HCT116 (cell line): ENCODE measurements around the gene SH3BGRL3. TPM values are rescaled to one million over a fixed set of nuclear protein-coding genes. Genes with fewer than 3 reads are reported as not detected.

Experiments
- ATAC-seq: fragments of 200-7000 bp; cut with Tn5 transposase; 2 replicates; pipeline ENCODE4 v1.9.1; 2020; ENCODE audit warnings: mild to moderate bottlenecking, moderate library complexity
- BruUV-seq: library from RNA; stranded (reverse); fragments of 400-500 nt; replicated peaks from 2 replicates; lab custom pipeline; 2021; lab: Mats Ljungman, UMichigan
- CTCF ChIA-PET: fragments of 300-600 bp; sonication (Branson Sonifier 250); formaldehyde crosslinking; loops from one replicate; lab custom pipeline; 2021; ENCODE audit warnings: antibody characterized with exemption; lab: Charles Lee
- POLR2A ChIA-PET: fragments of 300-600, 350-600 bp; sonication (Branson Sonifier 250); formaldehyde crosslinking; loops from one replicate; lab custom pipeline; 2021; ENCODE audit warnings: antibody characterized with exemption; lab: Charles Lee
- RAD21 ChIA-PET, 2 experiments: fragments of 300-600 bp; sonication (Branson Sonifier 250); formaldehyde crosslinking; loops; one replicate each; lab custom pipeline; 2023; ENCODE audit warnings: low total read pairs in 2 of 2; ENCODE audit not compliant: uncharacterized antibody in 2 of 2, unreplicated experiment in 2 of 2, low non-redundant PET in 1 of 2; lab: Charles Lee
- DNase-seq: peaks from one replicate; pipeline ENCODE4 v3.0.0-alpha.2; 2010; ENCODE audit warnings: low read depth, low spot score
- H2AFZ ChIP-seq: fragments of 200-600 bp; shearing (Covaris generic), sonication (generic); 2 replicates; pipeline ENCODE4 v1.6.1; 2017; ENCODE audit warnings: low read depth, mixed run types, mixed read lengths, antibody characterized with exemption, low read length; ENCODE audit not compliant: poor library complexity, severe bottlenecking
- H3K27ac ChIP-seq: 2 replicates; pipeline ENCODE4 v1.5.1; 2012; ENCODE audit warnings: low read depth, low read length
- H3K27me3 ChIP-seq: fragments of 200-600 bp; sonication (generic); 2 replicates; pipeline ENCODE4 v1.6.1; 2016; ENCODE audit warnings: mixed run types, low read length, mixed read lengths; ENCODE audit not compliant: insufficient read depth
- H3K36me3 ChIP-seq, 2 experiments: fragments of 200-500 bp in 1 of 2; fragments of 200-600 bp in 1 of 2; sonication (Bioruptor generic) in 1 of 2; sonication (generic) in 1 of 2; 2 replicates each; pipeline versions ENCODE4 v1.5.1 to v1.6.1; 2014 to 2016; ENCODE audit warnings: low read length in 2 of 2, inconsistent platforms in 1 of 2, mixed read lengths in 1 of 2, mixed run types in 1 of 2; ENCODE audit not compliant: insufficient read depth in 2 of 2, control insufficient read depth in 1 of 2
- H3K4me1 ChIP-seq, 2 experiments: fragments of 200-600 bp in 1 of 2; sonication (generic) in 1 of 2; 2 replicates each; pipeline versions ENCODE4 v1.5.1 to v1.6.1; 2012 to 2017; ENCODE audit warnings: low read length in 2 of 2, inconsistent platforms in 1 of 2, mild to moderate bottlenecking in 1 of 2, mixed read lengths in 1 of 2, mixed run types in 1 of 2, moderate library complexity in 1 of 2; ENCODE audit not compliant: insufficient read depth in 2 of 2, control insufficient read depth in 1 of 2
- H3K4me2 ChIP-seq: fragments of 200-600 bp; sonication (generic); 2 replicates; pipeline ENCODE4 v1.6.1; 2017; ENCODE audit warnings: mixed run types, low read length, mixed read lengths
- H3K4me3 ChIP-seq, 2 experiments: fragments of 200-600 bp in 1 of 2; sonication (generic) in 1 of 2; replicated peaks in 1 of 2; 2 replicates each; pipeline ENCODE4 v1.5.1; 2011 to 2016; ENCODE audit warnings: low read length in 2 of 2, control low read depth in 1 of 2, low read depth in 1 of 2, mild to moderate bottlenecking in 1 of 2, mixed read lengths in 1 of 2, mixed run types in 1 of 2
- H3K79me2 ChIP-seq: fragments of 200-600 bp; sonication (generic); 2 replicates; pipeline ENCODE4 v1.6.1; 2017; ENCODE audit warnings: mild to moderate bottlenecking, mixed run types, low read length, moderate library complexity, mixed read lengths; ENCODE audit not compliant: insufficient read depth
- H3K9ac ChIP-seq: fragments of 200-600 bp; sonication (generic); 2 replicates; pipeline ENCODE4 v1.6.1; 2016; ENCODE audit warnings: low read length, mixed read lengths
- H3K9me2 ChIP-seq: fragments of 200-600 bp; sonication (generic), shearing (Covaris generic); 2 replicates; pipeline ENCODE4 v1.6.1; 2017; ENCODE audit warnings: mixed run types, mild to moderate bottlenecking, moderate library complexity; ENCODE audit not compliant: insufficient read depth
- H3K9me3 ChIP-seq, 2 experiments: fragments of 200-500 bp in 1 of 2; fragments of 200-600 bp in 1 of 2; sonication (Bioruptor generic) in 1 of 2; sonication (generic) in 1 of 2; 2 replicates each; pipeline ENCODE4 v1.6.1; 2014 to 2017; ENCODE audit warnings: low read length in 2 of 2, mixed read lengths in 2 of 2, inconsistent platforms in 1 of 2, low read depth in 1 of 2, mild to moderate bottlenecking in 1 of 2, mixed run types in 1 of 2, moderate library complexity in 1 of 2; ENCODE audit not compliant: control insufficient read depth in 1 of 2, insufficient read depth in 1 of 2
- H4K20me1 ChIP-seq: fragments of 200-600 bp; sonication (generic), shearing (Covaris generic); 2 replicates; pipeline ENCODE4 v1.6.1; 2017; ENCODE audit warnings: mixed run types, mild to moderate bottlenecking, moderate library complexity; ENCODE audit not compliant: insufficient read depth
- CBX3 ChIP-seq: IDR thresholded peaks from 2 replicates; pipeline ENCODE4 v1.6.1; 2012; ENCODE audit warnings: low read depth
- CTCF ChIP-seq, 3 experiments: fragments of 200-600 bp in 1 of 3; sonication (generic) in 1 of 3; IDR thresholded peaks in 2 of 3; conservative IDR thresholded peaks in 1 of 3; 2 replicates each; pipeline ENCODE4 v1.5.1; 2012 to 2017; ENCODE audit warnings: low read depth in 2 of 3, low read length in 2 of 3, antibody characterized with exemption in 1 of 3, borderline replicate concordance in 1 of 3, control low read depth in 1 of 3, mild to moderate bottlenecking in 1 of 3, mixed read lengths in 1 of 3, mixed run types in 1 of 3, moderate library complexity in 1 of 3; ENCODE audit not compliant: insufficient read depth in 1 of 3
- EZH2 ChIP-seq: fragments of 200-600 bp; sonication (generic); IDR thresholded peaks from 2 replicates; pipeline ENCODE4 v1.6.1; 2017; ENCODE audit warnings: antibody characterized with exemption, mixed run types
- EZH2phosphoT487 ChIP-seq: fragments of 200-600 bp; IDR thresholded peaks from 2 replicates; pipeline ENCODE4 v1.6.1; 2018; ENCODE audit warnings: antibody characterized with exemption, borderline replicate concordance
- JUND ChIP-seq: IDR thresholded peaks from 2 replicates; pipeline ENCODE4 v1.6.1; 2012
- MAX ChIP-seq: IDR thresholded peaks from 2 replicates; pipeline ENCODE4 v1.6.1; 2012
- POLR2A ChIP-seq: IDR thresholded peaks from 2 replicates; pipeline ENCODE4 v1.7.0; 2011; ENCODE audit warnings: borderline replicate concordance; ENCODE audit not compliant: insufficient read depth, insufficient read length; ENCODE audit errors: extremely low read depth
- RAD21 ChIP-seq: IDR thresholded peaks from 2 replicates; pipeline ENCODE4 v1.6.1; 2012; ENCODE audit warnings: low read depth, mild to moderate bottlenecking
- SIN3A ChIP-seq: IDR thresholded peaks from 2 replicates; pipeline ENCODE4 v1.6.1; 2012; ENCODE audit warnings: low read depth
- SP1 ChIP-seq: IDR thresholded peaks from 2 replicates; pipeline ENCODE4 v1.6.1; 2012; ENCODE audit warnings: low read depth
- SRF ChIP-seq: IDR thresholded peaks from 2 replicates; pipeline ENCODE4 v1.6.1; 2012; ENCODE audit warnings: low read depth
- TCF7L2 ChIP-seq: IDR thresholded peaks from 2 replicates; pipeline ENCODE4 v1.7.0; 2011; ENCODE audit warnings: borderline replicate concordance, inconsistent platforms; ENCODE audit not compliant: insufficient read depth, insufficient read length; ENCODE audit errors: extremely low read depth
- YY1 ChIP-seq: IDR thresholded peaks from 2 replicates; pipeline ENCODE4 v1.6.1; 2011; ENCODE audit warnings: low read length, low read depth, moderate library complexity, mild to moderate bottlenecking; ENCODE audit not compliant: insufficient replicate concordance; ENCODE audit errors: extremely low read depth
- ZFX ChIP-seq: fragments of 450-650 bp; IDR thresholded peaks from 2 replicates; pipeline ENCODE4 v1.6.1; 2017
- ZNF274 ChIP-seq: fragments of 200-500 bp; sonication (Bioruptor generic); IDR thresholded peaks from 2 replicates; pipeline ENCODE4 v1.6.1; 2014; ENCODE audit warnings: mild to moderate bottlenecking, low read depth, low read length, inconsistent platforms
- intact Hi-C: fragments of 100-400 bp; cut with micrococcal nuclease; formaldehyde crosslinking; loops from 2 replicates; pipeline ENCODE4 v1.10.0; 2022
- total RNA-seq: library from RNA; stranded (reverse); gene quantifications from one replicate; pipeline ENCODE4 v1.2.1, GENCODE V29; 2021; ENCODE audit not compliant: unreplicated experiment

SH3BGRL3 gene
- total RNA-seq, 1 experiment from 2014 or later = 112 TPM

GRCh38 chr1:26269198-26269550, 10.7 kb upstream of the SH3BGRL3 start:
- Histone ChIP-seq H3K4me2 (no peak overlapping the region), H3K4me3 (no peak overlapping the region), H4K20me1 (no peaks in the 10 kb centered on the region), H2AFZ (no peak overlapping the region), H3K79me2 (no peaks in the 10 kb centered on the region), H3K9me2 (no peaks in the 10 kb centered on the region), H3K27ac (no peak overlapping the region), H3K4me1 (peaks cover 0 to under 1% of the 10 kb centered on the region in 2 experiments; a peak in 1 of 4 replicates), H3K27me3 (no peaks in the 10 kb centered on the region), H3K9ac (no peak overlapping the region), H3K9me3 (0 out of 4 replicates have a peak, but pooled peaks cover 6 to 7% of the 10 kb centered on the region in 2 experiments), H3K36me3 (peaks cover 39 to 77% of the 10 kb centered on the region in 2 experiments)
- ChIA-PET POLR2A (no interaction called here), CTCF (interaction anchor here (1.3 kb wide), 1 partner anchor 11 kb away, joined by 4 read pairs; the partner anchor contains the start of gene SH3BGRL3), RAD21 (no interaction called here)
- BruUV-seq = no TSS peak
- intact Hi-C loops = no loop called here
- DNase-seq (no peak), ATAC-seq (no peak)
- peak; percentile 86 for TF ChIP-seq CBX3
- TF ChIP-seq CTCF (IDR thresholded peaks at IDR 0.05 in 2 of 3, conservative IDR thresholded peaks at IDR 0.05 in 1 of 3; ENCODE audit: borderline replicate concordance in 1 of 3, insufficient read depth in 1 of 3, low read depth in 2 of 3, low read length in 2 of 3) = no peak

- H3K79me2 ChIP-seq = peaks cover 4% of the 10 kb centered on the region; the same call in 1 of the 2 replicates
- H2AFZ ChIP-seq = no peak overlapping the region
- ATAC-seq (no peak), DNase-seq (no peak)
- POLR2A ChIA-PET = no interaction called here
- RAD21 ChIA-PET = interaction anchor here (1.1 kb wide), 2 partner anchors 142 kb away, joined by 3 to 4 read pairs; no protein-coding TSS in a partner anchor
- peaks cover 40 to 60% of the 10 kb centered on the region in 2 experiments for H3K36me3 ChIP-seq
- no peak overlapping the region for H3K4me3 ChIP-seq
- peak overlapping the region; percentile 59; the same call in 1 of the 2 replicates for H3K4me2 ChIP-seq
- H3K9ac ChIP-seq = no peak overlapping the region
- CTCF ChIA-PET = interaction anchor here (0.7 to 3.9 kb wide), 13 partner anchors 10 to 239 kb away, joined by 3 to 47 read pairs (median 5); partner anchors contain the start of gene CEP85
- BruUV-seq = no TSS peak
- no peaks in the 10 kb centered on the region for H3K9me2 ChIP-seq
- no peaks in the 10 kb centered on the region for H4K20me1 ChIP-seq
- H3K27ac ChIP-seq = peak overlapping the region; percentile 60; the same call in 1 of the 2 replicates
- no peaks in the 10 kb centered on the region for H3K9me3 ChIP-seq
- no peak for TF ChIP-seq SIN3A
- TF ChIP-seq JUND = no peak
- TF ChIP-seq TCF7L2 = no peak
- TF ChIP-seq YY1 = no peak
- no peak for TF ChIP-seq EZH2phosphoT487
- TF ChIP-seq ZNF274 = no peak
- no peak for TF ChIP-seq MAX
- no peak for TF ChIP-seq ZFX
- TF ChIP-seq EZH2 = no peak
- TF ChIP-seq POLR2A = no peak
- TF ChIP-seq RAD21 = no peak
- no peak for TF ChIP-seq SRF
- TF ChIP-seq SP1 = no peak
- intact Hi-C loops = loop anchor here (1.0 to 5.0 kb wide), 3 partner anchors 46 to 238 kb away; no protein-coding TSS in a partner anchor
- no peaks in the 10 kb centered on the region for H3K27me3 ChIP-seq
- H3K4me1 ChIP-seq = peaks cover 27 to 57% of the 10 kb centered on the region in 2 experiments
Measured at GRCh38 chr1:26274801-26275425, 5.0 kb upstream of the SH3BGRL3 start.
